Hepatocyte (in vitro differentiated cells): Measurements from ENCODE around the gene PSG4.
"Not testable (repeated sequence)": the region's sequence is repeated elsewhere in the genome, so short reads cannot be mapped to it uniquely, and the experiment has no call there.

Experiments
- EZH2 ChIP-seq: fragments of 200-600 bp; sonication (generic); IDR thresholded peaks from 2 replicates; pipeline ENCODE4 v1.6.1; 2016; ENCODE audit warnings: antibody characterized with exemption, mild to moderate bottlenecking, borderline replicate concordance
- EZH2phosphoT487 ChIP-seq: fragments of 200-600 bp; sonication (generic); IDR thresholded peaks from one replicate; pipeline ENCODE4 v1.6.1; 2018; ENCODE audit warnings: antibody characterized with exemption, mild to moderate bottlenecking, low read depth, moderate library complexity; ENCODE audit not compliant: unreplicated experiment, severe bottlenecking
- TF ChIP-seq, protein P1 (sequence below): fragments of 200-600 bp; sonication (generic); IDR thresholded peaks from 2 replicates; pipeline ENCODE4 v1.5.1; 2016; ENCODE audit warnings: antibody characterized with exemption, mild to moderate bottlenecking; ENCODE audit not compliant: poor library complexity

DNA sequence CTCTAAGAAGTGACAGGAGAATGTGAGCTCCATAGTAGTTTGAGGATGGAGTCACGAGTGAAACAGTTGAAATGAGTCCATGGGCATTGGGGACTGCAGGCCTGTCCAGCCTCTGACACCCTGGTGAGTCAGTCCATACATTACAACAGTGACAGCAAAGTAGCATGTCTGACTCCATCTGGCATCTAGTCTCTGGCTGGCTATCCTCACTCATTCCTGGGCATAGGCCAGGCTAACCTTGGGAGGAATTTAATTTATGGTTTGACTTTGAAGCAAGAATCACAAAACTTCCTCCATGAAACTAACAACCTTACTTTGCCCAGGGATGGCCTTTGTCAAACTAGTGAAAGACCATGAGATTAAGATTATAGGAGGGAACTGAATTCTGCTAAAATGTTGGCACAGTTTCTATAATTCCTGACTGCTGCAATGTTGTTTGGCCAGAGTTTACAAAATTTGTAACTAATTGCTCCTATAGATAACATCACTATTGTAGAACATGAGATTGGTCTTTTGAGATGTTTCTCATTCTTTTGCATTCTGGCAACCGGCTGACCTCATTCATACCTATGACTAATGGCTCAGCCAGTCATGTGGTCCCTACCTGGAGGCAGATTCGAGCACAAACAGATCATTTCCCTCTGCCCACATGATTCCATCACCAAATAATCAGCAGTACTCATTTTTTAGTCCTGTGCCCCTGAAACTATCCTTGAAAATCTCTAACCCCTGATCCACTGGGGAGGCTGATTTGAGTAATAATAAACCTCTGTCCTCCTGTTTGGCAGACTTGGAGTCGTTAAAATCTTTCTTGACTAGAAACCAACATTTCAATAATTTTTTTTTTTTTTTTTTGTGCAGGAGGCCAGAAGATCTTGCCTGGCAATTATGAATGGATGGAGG, 23.3 kb downstream of the PSG4 start:
- TF ChIP-seq, protein P1, sequence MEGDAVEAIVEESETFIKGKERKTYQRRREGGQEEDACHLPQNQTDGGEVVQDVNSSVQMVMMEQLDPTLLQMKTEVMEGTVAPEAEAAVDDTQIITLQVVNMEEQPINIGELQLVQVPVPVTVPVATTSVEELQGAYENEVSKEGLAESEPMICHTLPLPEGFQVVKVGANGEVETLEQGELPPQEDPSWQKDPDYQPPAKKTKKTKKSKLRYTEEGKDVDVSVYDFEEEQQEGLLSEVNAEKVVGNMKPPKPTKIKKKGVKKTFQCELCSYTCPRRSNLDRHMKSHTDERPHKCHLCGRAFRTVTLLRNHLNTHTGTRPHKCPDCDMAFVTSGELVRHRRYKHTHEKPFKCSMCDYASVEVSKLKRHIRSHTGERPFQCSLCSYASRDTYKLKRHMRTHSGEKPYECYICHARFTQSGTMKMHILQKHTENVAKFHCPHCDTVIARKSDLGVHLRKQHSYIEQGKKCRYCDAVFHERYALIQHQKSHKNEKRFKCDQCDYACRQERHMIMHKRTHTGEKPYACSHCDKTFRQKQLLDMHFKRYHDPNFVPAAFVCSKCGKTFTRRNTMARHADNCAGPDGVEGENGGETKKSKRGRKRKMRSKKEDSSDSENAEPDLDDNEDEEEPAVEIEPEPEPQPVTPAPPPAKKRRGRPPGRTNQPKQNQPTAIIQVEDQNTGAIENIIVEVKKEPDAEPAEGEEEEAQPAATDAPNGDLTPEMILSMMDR, result not testable (repeated sequence)
- not testable (repeated sequence) for TF ChIP-seq EZH2, EZH2phosphoT487
